ENCODE results near the gene MAT2B.

GRCh38 chr5:163478982-163479271 lies 26.5 kb upstream of the MAT2B start:
- TF ChIP-seq CTCF (IDR thresholded peaks at IDR 0.05): no peak
- no peak for TF ChIP-seq POLR2A (IDR thresholded peaks at IDR 0.05)
